HL-60 (cell line): Measurements from ENCODE around the gene STX2.

ENCODE experiments used
- DNase-seq, 2 experiments: peaks; one replicate each; pipeline ENCODE4 v3.0.0-alpha.2; 2010 to 2020; ENCODE audit warnings: low read depth in 1 of 2, low spot score in 1 of 2
- H3K27ac ChIP-seq: fragments of 250-450 bp; sonication (Bioruptor Pico); replicated peaks from 2 replicates; pipeline ENCODE4 v1.5.1; 2020; ENCODE audit warnings: mild to moderate bottlenecking, moderate library complexity
- H3K27me3 ChIP-seq: fragments of 250-450 bp; sonication (Bioruptor Pico); 2 replicates; pipeline ENCODE4 v1.5.1; 2021; ENCODE audit warnings: mild to moderate bottlenecking, moderate library complexity; ENCODE audit not compliant: insufficient read depth, poor library complexity, severe bottlenecking
- H3K4me3 ChIP-seq: replicated peaks from 2 replicates; pipeline ENCODE4 v1.5.1; 2011; ENCODE audit warnings: mild to moderate bottlenecking, control low read depth, low read length; ENCODE audit not compliant: insufficient read depth
- GABPA ChIP-seq: IDR thresholded peaks from 2 replicates; pipeline ENCODE4 v1.6.1; 2012; ENCODE audit warnings: low read depth
- POLR2AphosphoS5 ChIP-seq: IDR thresholded peaks from 2 replicates; pipeline ENCODE4 v1.6.1; 2012; ENCODE audit warnings: low read depth
- SPI1 ChIP-seq: IDR thresholded peaks from 2 replicates; pipeline ENCODE4 v1.6.1; 2012; ENCODE audit warnings: low read depth, mild to moderate bottlenecking, borderline replicate concordance
- TF ChIP-seq, protein P1 (sequence below): IDR thresholded peaks from one replicate; pipeline ENCODE4 v1.5.1; 2011; ENCODE audit warnings: low read length, control low read depth, inconsistent platforms; ENCODE audit not compliant: insufficient read depth
- TF ChIP-seq, protein P2 (sequence below): IDR thresholded peaks from 2 replicates; pipeline ENCODE4 v1.6.1; 2012; ENCODE audit warnings: low read depth; ENCODE audit not compliant: insufficient replicate concordance

STX2 gene

GRCh38 chr12:130835011-130835410 lies 4.0 kb downstream of the STX2 start:
- Histone ChIP-seq H3K4me3 (no peak overlapping the region), H3K27me3 (no peaks in the 10 kb centered on the region), H3K27ac (no peak overlapping the region)
- peak in 1 of 2 experiments; percentile 56 for DNase-seq
- TF ChIP-seq, protein P1, sequence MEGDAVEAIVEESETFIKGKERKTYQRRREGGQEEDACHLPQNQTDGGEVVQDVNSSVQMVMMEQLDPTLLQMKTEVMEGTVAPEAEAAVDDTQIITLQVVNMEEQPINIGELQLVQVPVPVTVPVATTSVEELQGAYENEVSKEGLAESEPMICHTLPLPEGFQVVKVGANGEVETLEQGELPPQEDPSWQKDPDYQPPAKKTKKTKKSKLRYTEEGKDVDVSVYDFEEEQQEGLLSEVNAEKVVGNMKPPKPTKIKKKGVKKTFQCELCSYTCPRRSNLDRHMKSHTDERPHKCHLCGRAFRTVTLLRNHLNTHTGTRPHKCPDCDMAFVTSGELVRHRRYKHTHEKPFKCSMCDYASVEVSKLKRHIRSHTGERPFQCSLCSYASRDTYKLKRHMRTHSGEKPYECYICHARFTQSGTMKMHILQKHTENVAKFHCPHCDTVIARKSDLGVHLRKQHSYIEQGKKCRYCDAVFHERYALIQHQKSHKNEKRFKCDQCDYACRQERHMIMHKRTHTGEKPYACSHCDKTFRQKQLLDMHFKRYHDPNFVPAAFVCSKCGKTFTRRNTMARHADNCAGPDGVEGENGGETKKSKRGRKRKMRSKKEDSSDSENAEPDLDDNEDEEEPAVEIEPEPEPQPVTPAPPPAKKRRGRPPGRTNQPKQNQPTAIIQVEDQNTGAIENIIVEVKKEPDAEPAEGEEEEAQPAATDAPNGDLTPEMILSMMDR = no peak
- TF ChIP-seq POLR2AphosphoS5 (no peak), GABPA (no peak), SPI1 (no peak)
- TF ChIP-seq, protein P2, sequence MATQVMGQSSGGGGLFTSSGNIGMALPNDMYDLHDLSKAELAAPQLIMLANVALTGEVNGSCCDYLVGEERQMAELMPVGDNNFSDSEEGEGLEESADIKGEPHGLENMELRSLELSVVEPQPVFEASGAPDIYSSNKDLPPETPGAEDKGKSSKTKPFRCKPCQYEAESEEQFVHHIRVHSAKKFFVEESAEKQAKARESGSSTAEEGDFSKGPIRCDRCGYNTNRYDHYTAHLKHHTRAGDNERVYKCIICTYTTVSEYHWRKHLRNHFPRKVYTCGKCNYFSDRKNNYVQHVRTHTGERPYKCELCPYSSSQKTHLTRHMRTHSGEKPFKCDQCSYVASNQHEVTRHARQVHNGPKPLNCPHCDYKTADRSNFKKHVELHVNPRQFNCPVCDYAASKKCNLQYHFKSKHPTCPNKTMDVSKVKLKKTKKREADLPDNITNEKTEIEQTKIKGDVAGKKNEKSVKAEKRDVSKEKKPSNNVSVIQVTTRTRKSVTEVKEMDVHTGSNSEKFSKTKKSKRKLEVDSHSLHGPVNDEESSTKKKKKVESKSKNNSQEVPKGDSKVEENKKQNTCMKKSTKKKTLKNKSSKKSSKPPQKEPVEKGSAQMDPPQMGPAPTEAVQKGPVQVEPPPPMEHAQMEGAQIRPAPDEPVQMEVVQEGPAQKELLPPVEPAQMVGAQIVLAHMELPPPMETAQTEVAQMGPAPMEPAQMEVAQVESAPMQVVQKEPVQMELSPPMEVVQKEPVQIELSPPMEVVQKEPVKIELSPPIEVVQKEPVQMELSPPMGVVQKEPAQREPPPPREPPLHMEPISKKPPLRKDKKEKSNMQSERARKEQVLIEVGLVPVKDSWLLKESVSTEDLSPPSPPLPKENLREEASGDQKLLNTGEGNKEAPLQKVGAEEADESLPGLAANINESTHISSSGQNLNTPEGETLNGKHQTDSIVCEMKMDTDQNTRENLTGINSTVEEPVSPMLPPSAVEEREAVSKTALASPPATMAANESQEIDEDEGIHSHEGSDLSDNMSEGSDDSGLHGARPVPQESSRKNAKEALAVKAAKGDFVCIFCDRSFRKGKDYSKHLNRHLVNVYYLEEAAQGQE = no peak

DNA sequence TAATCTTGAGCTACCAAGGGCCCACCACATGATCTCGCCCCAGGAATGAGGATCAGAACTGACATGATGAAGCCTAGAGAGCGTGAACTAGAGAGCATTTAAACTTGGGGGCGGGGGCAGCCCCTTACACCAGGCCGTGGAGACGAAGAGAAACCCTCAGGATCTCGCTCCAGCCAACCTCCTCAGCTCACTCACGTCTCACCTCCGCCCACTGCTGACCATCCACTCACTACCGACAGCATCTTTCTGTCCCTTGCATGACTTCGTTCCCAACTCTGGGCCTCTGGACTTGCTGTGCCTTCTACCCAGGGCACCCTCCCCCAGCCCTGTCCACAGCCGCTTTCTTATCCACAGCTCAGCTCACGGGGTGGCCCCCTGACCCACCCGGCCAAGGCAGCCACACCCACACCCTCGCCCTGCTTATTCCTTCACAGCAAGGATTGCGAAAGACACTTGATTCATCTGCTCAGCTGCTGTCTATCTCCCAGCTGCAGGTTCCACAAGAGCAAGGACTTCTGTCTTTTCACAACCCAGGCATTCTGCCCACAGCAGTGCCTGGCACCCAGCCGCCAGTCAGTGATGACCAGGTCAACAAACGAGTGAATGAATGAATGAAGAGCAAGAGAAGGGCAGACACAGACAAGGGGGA lies 6.4 kb downstream of the STX2 start:
- peak; percentile 50 to 70 for DNase-seq
- Histone ChIP-seq H3K27ac (no peak overlapping the region), H3K27me3 (no peaks in the 10 kb centered on the region), H3K4me3 (no peak overlapping the region)
- TF ChIP-seq POLR2AphosphoS5 (0 out of 2 replicates have a peak, but pooled peaks have one; percentile 46), GABPA (no peak), SPI1 (peak; percentile 29; the same call in 1 of the 2 replicates)
- TF ChIP-seq, protein P1 = no peak
- TF ChIP-seq, protein P2 = no peak

DNA sequence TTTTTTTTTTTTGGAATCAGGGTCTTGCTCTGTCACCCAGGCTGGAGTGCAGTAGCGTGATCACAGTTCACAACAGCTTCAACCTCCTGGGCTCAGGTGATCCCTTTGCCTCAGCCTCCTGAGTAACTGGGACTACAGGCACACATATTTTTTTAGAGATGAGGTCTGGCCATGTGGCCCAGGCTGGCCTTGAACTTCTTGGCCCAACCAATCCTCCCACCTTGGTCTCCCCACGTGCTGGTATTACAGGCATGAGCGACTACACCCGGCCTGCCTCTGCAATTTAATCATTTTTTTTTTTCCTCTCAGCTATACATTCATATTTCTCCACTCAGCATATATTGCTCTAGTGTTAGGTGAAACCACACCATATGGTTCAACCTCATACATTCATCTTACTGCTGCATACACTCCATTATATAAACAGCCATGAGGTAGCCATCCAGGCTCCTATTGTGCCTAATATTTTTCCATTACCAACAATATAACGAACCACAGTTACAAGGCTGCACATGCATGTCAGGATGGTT lies 7.1 kb downstream of the STX2 start:
- Histone ChIP-seq H3K4me3 (no peak overlapping the region), H3K27me3 (no peaks in the 10 kb centered on the region), H3K27ac (no peak overlapping the region)
- DNase-seq = no peak
- TF ChIP-seq GABPA (no peak), SPI1 (no peak)

DNA sequence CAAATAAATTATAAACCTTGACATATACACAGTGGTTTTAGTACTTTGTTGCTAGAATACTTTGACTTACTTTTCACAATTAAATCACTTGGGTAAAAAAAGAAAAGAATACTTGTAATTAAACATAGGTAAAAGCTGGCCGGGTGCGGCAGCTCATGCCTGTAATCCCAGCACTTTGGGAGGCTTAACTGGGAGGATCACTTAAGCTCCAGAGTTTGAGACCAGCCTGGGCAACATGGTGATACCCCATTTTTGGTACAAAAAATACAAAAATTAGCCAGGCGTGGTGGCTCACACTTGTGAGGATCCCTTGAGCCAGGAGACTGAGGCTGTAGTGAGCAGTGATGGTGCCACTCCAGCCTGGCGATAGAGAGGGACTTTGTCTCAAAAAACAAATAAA lies 7.8 kb downstream of the STX2 start:
- no peak for TF ChIP-seq GABPA
- no peak for TF ChIP-seq SPI1
- no peak for TF ChIP-seq POLR2AphosphoS5
- TF ChIP-seq, protein P2 = no peak
- TF ChIP-seq, protein P1 = no peak
- Histone ChIP-seq H3K27ac (no peak overlapping the region), H3K27me3 (no peaks in the 10 kb centered on the region), H3K4me3 (no peak overlapping the region)
- DNase-seq = no peak
